Activated naive CD8-positive, alpha-beta T cell (primary cell): Measurements from ENCODE around the gene B4GALNT4.

ENCODE experiments used
- H3K27ac Mint-ChIP-seq: one replicate; pipeline ENCODE4 v1.8.0; 2021; ENCODE audit warnings: mixed read lengths
- H3K27me3 Mint-ChIP-seq: one replicate; pipeline ENCODE4 v1.8.0; 2021; ENCODE audit warnings: mixed read lengths
- H3K36me3 Mint-ChIP-seq: one replicate; pipeline ENCODE4 v1.8.0; 2021; ENCODE audit warnings: mixed read lengths
- H3K4me1 Mint-ChIP-seq: one replicate; pipeline ENCODE4 v1.8.0; 2021; ENCODE audit warnings: low read depth, mixed read lengths
- H3K4me3 Mint-ChIP-seq: one replicate; pipeline ENCODE4 v1.8.0; 2021; ENCODE audit warnings: mild to moderate bottlenecking, mixed read lengths
- H3K9me3 Mint-ChIP-seq: one replicate; pipeline ENCODE4 v1.8.0; 2021; ENCODE audit warnings: low read depth, mixed read lengths

The B4GALNT4 gene

GRCh38 chr11:373716-374551 is 4.6 kb downstream of the B4GALNT4 start:
- peaks cover 4% of the 10 kb centered on the region for H3K4me1 Mint-ChIP-seq
- H3K27me3 Mint-ChIP-seq, result peaks cover 1% of the 10 kb centered on the region
- H3K9me3 Mint-ChIP-seq, result no peaks in the 10 kb centered on the region
- no peak overlapping the region for H3K27ac Mint-ChIP-seq
- no peak overlapping the region for H3K4me3 Mint-ChIP-seq
- no peaks in the 10 kb centered on the region for H3K36me3 Mint-ChIP-seq

- Mint-ChIP-seq H3K9me3 (no peaks in the 10 kb centered on the region), H3K27me3 (peaks cover under 1% of the 10 kb centered on the region), H3K27ac (no peak overlapping the region), H3K4me1 (peaks cover 4% of the 10 kb centered on the region), H3K4me3 (no peak overlapping the region), H3K36me3 (no peaks in the 10 kb centered on the region)
Measured at GRCh38 chr11:375065-376025, 6.0 kb downstream of the B4GALNT4 start.

- Mint-ChIP-seq H3K9me3 (no peaks in the 10 kb centered on the region), H3K27ac (no peak overlapping the region), H3K4me1 (peaks cover 4% of the 10 kb centered on the region), H3K4me3 (no peak overlapping the region), H3K27me3 (no peaks in the 10 kb centered on the region), H3K36me3 (no peaks in the 10 kb centered on the region)
Measured at GRCh38 chr11:376531-377173, 7.4 kb downstream of the B4GALNT4 start.

GRCh38 chr11:377174-377865 is 8.0 kb downstream of the B4GALNT4 start:
- no peaks in the 10 kb centered on the region for H3K27me3 Mint-ChIP-seq
- H3K4me1 Mint-ChIP-seq, result peaks cover 9% of the 10 kb centered on the region
- no peaks in the 10 kb centered on the region for H3K9me3 Mint-ChIP-seq
- no peaks in the 10 kb centered on the region for H3K36me3 Mint-ChIP-seq
- H3K4me3 Mint-ChIP-seq, result no peak overlapping the region
- no peak overlapping the region for H3K27ac Mint-ChIP-seq

- H3K4me3 Mint-ChIP-seq, result no peak overlapping the region
- no peaks in the 10 kb centered on the region for H3K9me3 Mint-ChIP-seq
- H3K27ac Mint-ChIP-seq, result no peak overlapping the region
- no peaks in the 10 kb centered on the region for H3K27me3 Mint-ChIP-seq
- peaks cover 9% of the 10 kb centered on the region for H3K4me1 Mint-ChIP-seq
- no peaks in the 10 kb centered on the region for H3K36me3 Mint-ChIP-seq
Measured at GRCh38 chr11:377883-378500, 8.7 kb downstream of the B4GALNT4 start.

- H3K4me1 Mint-ChIP-seq, result peaks cover 4% of the 10 kb centered on the region
- no peak overlapping the region for H3K27ac Mint-ChIP-seq
- H3K4me3 Mint-ChIP-seq, result no peak overlapping the region
- peaks cover 2% of the 10 kb centered on the region for H3K36me3 Mint-ChIP-seq
- H3K27me3 Mint-ChIP-seq, result no peaks in the 10 kb centered on the region
- no peaks in the 10 kb centered on the region for H3K9me3 Mint-ChIP-seq
Measured at GRCh38 chr11:379205-380094, 10.2 kb downstream of the B4GALNT4 start.

- H3K27me3 Mint-ChIP-seq, result no peaks in the 10 kb centered on the region
- no peak overlapping the region for H3K27ac Mint-ChIP-seq
- H3K4me1 Mint-ChIP-seq, result peaks cover 4% of the 10 kb centered on the region
- H3K4me3 Mint-ChIP-seq, result no peak overlapping the region
- peaks cover 2% of the 10 kb centered on the region for H3K36me3 Mint-ChIP-seq
- H3K9me3 Mint-ChIP-seq, result no peaks in the 10 kb centered on the region
Measured at GRCh38 chr11:380095-380480, 10.8 kb downstream of the B4GALNT4 start.

GRCh38 chr11:380491-380890 is 11.2 kb downstream of the B4GALNT4 start:
- no peaks in the 10 kb centered on the region for H3K27me3 Mint-ChIP-seq
- H3K27ac Mint-ChIP-seq, result no peak overlapping the region
- H3K4me3 Mint-ChIP-seq, result no peak overlapping the region
- H3K9me3 Mint-ChIP-seq, result no peaks in the 10 kb centered on the region
- H3K4me1 Mint-ChIP-seq, result peaks cover 4% of the 10 kb centered on the region
- peaks cover 2% of the 10 kb centered on the region for H3K36me3 Mint-ChIP-seq

GRCh38 chr11:380996-381395 is 11.7 kb downstream of the B4GALNT4 start:
- H3K4me3 Mint-ChIP-seq, result no peak overlapping the region
- H3K4me1 Mint-ChIP-seq, result peaks cover 4% of the 10 kb centered on the region
- H3K9me3 Mint-ChIP-seq, result no peaks in the 10 kb centered on the region
- no peaks in the 10 kb centered on the region for H3K27me3 Mint-ChIP-seq
- peaks cover 2% of the 10 kb centered on the region for H3K36me3 Mint-ChIP-seq
- no peak overlapping the region for H3K27ac Mint-ChIP-seq

GRCh38 chr11:381501-382072 is 12.3 kb downstream of the B4GALNT4 start:
- peaks cover 2% of the 10 kb centered on the region for H3K36me3 Mint-ChIP-seq
- H3K4me3 Mint-ChIP-seq, result no peak overlapping the region
- peaks cover 4% of the 10 kb centered on the region for H3K4me1 Mint-ChIP-seq
- no peaks in the 10 kb centered on the region for H3K9me3 Mint-ChIP-seq
- no peak overlapping the region for H3K27ac Mint-ChIP-seq
- H3K27me3 Mint-ChIP-seq, result no peaks in the 10 kb centered on the region

GRCh38 chr11:382081-382629 is 12.9 kb downstream of the B4GALNT4 start:
- peaks cover 5% of the 10 kb centered on the region for H3K4me1 Mint-ChIP-seq
- H3K27me3 Mint-ChIP-seq, result no peaks in the 10 kb centered on the region
- peaks cover 4% of the 10 kb centered on the region for H3K36me3 Mint-ChIP-seq
- no peak overlapping the region for H3K4me3 Mint-ChIP-seq
- H3K27ac Mint-ChIP-seq, result no peak overlapping the region
- no peaks in the 10 kb centered on the region for H3K9me3 Mint-ChIP-seq

- peaks cover 5% of the 10 kb centered on the region for H3K36me3 Mint-ChIP-seq
- H3K4me3 Mint-ChIP-seq, result no peak overlapping the region
- H3K4me1 Mint-ChIP-seq, result peaks cover 7% of the 10 kb centered on the region
- H3K27ac Mint-ChIP-seq, result no peak overlapping the region
- no peaks in the 10 kb centered on the region for H3K9me3 Mint-ChIP-seq
- no peaks in the 10 kb centered on the region for H3K27me3 Mint-ChIP-seq
Measured at GRCh38 chr11:383431-383830, 14.1 kb downstream of the B4GALNT4 start.

- Mint-ChIP-seq H3K27me3 (no peaks in the 10 kb centered on the region), H3K36me3 (peaks cover 5% of the 10 kb centered on the region), H3K9me3 (no peaks in the 10 kb centered on the region), H3K4me3 (no peak overlapping the region), H3K4me1 (peaks cover 7% of the 10 kb centered on the region), H3K27ac (no peak overlapping the region)
Measured at GRCh38 chr11:384511-384910, 15.2 kb downstream of the B4GALNT4 start.
